ENCODE measurements around the gene VANGL2.

DNA sequence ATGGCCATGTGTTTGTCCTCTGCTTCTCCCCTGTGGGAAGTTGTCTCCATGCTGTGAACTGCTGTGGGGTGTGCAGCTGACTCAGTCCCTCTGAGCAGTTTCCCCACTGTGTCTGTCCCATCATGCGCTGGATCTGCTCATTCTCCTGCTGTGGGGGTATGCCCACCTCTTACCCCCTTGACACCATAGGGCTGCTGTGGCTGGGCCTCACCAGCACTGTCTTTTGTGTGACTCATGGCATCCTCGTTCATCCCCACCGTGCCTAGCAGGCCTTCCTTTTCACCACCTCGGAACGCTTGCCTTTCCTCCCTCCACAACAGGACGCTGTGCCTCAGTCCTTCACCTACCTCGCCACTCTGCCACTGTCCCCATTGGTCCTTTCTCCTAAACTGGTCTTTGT lies 27.3 kb downstream of the VANGL2 start:
- TF ChIP-seq, protein P1, sequence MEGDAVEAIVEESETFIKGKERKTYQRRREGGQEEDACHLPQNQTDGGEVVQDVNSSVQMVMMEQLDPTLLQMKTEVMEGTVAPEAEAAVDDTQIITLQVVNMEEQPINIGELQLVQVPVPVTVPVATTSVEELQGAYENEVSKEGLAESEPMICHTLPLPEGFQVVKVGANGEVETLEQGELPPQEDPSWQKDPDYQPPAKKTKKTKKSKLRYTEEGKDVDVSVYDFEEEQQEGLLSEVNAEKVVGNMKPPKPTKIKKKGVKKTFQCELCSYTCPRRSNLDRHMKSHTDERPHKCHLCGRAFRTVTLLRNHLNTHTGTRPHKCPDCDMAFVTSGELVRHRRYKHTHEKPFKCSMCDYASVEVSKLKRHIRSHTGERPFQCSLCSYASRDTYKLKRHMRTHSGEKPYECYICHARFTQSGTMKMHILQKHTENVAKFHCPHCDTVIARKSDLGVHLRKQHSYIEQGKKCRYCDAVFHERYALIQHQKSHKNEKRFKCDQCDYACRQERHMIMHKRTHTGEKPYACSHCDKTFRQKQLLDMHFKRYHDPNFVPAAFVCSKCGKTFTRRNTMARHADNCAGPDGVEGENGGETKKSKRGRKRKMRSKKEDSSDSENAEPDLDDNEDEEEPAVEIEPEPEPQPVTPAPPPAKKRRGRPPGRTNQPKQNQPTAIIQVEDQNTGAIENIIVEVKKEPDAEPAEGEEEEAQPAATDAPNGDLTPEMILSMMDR (IDR thresholded peaks at IDR 0.05; ENCODE audit: low read depth, low read length, missing input control): no peak
- TF ChIP-seq MAX (IDR thresholded peaks at IDR 0.05): no peak
- TF ChIP-seq, protein P2, sequence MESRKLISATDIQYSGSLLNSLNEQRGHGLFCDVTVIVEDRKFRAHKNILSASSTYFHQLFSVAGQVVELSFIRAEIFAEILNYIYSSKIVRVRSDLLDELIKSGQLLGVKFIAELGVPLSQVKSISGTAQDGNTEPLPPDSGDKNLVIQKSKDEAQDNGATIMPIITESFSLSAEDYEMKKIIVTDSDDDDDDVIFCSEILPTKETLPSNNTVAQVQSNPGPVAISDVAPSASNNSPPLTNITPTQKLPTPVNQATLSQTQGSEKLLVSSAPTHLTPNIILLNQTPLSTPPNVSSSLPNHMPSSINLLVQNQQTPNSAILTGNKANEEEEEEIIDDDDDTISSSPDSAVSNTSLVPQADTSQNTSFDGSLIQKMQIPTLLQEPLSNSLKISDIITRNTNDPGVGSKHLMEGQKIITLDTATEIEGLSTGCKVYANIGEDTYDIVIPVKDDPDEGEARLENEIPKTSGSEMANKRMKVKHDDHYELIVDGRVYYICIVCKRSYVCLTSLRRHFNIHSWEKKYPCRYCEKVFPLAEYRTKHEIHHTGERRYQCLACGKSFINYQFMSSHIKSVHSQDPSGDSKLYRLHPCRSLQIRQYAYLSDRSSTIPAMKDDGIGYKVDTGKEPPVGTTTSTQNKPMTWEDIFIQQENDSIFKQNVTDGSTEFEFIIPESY (IDR thresholded peaks at IDR 0.05): no peak
- TF ChIP-seq, protein P3, sequence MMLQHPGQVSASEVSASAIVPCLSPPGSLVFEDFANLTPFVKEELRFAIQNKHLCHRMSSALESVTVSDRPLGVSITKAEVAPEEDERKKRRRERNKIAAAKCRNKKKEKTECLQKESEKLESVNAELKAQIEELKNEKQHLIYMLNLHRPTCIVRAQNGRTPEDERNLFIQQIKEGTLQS (IDR thresholded peaks at IDR 0.05): no peak
- no peak for TF ChIP-seq FOXA2 (IDR thresholded peaks at IDR 0.05)
- TF ChIP-seq REST (IDR thresholded peaks at IDR 0.05): no peak
- no peak for TF ChIP-seq GABPA (IDR thresholded peaks at IDR 0.05 in 1 of 2, conservative IDR thresholded peaks at IDR 0.05 in 1 of 2)

All from liver (tissue), 3 donors.